ENCODE data around the gene ASIC4.

DNA sequence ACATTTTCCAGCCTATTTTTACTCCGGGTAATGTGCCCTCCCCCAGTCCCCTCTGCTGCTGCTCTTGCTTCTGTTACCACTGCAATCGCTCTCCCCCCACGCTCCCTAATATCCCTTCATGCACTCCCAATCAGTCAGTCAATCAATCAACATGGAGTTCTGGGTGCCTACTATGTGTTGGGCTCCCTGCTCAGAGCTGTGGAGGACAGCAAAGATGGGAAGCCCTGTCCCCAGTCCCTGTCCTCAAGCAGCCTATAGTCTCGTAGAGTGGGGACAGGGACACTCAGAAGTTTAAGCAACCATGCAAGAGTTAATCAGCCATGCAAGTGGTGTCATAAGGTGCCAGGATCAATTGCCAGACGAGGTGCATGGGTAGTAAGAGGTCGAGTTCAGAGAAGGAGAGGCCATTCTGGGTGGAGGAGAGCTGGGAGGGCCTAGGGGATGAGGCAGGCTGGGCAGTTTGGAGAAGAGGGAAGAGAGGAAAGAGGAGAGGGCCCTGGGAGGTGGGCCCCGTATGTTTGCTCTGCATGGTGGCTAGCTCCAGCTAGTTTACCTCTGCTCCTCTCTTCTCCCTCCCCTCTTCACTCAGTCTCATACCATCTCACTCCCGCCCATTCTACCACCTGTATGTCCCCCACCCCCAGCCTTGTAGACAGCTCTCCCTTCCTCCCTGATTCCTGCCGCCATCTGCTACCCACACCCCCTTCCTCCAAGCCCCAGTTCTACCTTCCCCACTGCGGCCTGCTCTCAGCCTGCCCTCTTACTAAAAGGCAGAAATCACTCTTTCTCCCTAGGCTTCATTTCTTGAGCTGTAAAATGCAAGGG is 3.9 kb downstream of the ASIC4 start:
- TF ChIP-seq, protein P1, sequence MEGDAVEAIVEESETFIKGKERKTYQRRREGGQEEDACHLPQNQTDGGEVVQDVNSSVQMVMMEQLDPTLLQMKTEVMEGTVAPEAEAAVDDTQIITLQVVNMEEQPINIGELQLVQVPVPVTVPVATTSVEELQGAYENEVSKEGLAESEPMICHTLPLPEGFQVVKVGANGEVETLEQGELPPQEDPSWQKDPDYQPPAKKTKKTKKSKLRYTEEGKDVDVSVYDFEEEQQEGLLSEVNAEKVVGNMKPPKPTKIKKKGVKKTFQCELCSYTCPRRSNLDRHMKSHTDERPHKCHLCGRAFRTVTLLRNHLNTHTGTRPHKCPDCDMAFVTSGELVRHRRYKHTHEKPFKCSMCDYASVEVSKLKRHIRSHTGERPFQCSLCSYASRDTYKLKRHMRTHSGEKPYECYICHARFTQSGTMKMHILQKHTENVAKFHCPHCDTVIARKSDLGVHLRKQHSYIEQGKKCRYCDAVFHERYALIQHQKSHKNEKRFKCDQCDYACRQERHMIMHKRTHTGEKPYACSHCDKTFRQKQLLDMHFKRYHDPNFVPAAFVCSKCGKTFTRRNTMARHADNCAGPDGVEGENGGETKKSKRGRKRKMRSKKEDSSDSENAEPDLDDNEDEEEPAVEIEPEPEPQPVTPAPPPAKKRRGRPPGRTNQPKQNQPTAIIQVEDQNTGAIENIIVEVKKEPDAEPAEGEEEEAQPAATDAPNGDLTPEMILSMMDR (IDR thresholded peaks at IDR 0.05): no peak
- TF ChIP-seq POLR2A (IDR thresholded peaks at IDR 0.05): no peak

Data from adrenal gland (tissue), 5 donors.